Lower leg skin (tissue), 3 donors: Measurements from ENCODE around the gene DEDD2.

Experiments
- CTCF ChIP-seq, 3 donors: fragments of 450-650 bp; IDR thresholded peaks; one replicate each; pipeline ENCODE4 v1.5.1; 2016; ENCODE audit warnings: antibody characterized with exemption in 3 of 3, mild to moderate bottlenecking in 3 of 3, moderate library complexity in 2 of 3
- POLR2A ChIP-seq, 2 donors: fragments of 450-650 bp; IDR thresholded peaks; one replicate each; pipeline ENCODE4 v1.6.1; 2016 to 2017; ENCODE audit warnings: antibody characterized with exemption in 2 of 2, mild to moderate bottlenecking in 1 of 2, moderate library complexity in 1 of 2

GRCh38 chr19:42169486-42170413 is 47.7 kb downstream of the DEDD2 start:
- no peak for TF ChIP-seq POLR2A (IDR thresholded peaks at IDR 0.05)
- no peak for TF ChIP-seq CTCF (IDR thresholded peaks at IDR 0.05)
